ENCODE measurements around the gene MYL3. TPM values are rescaled to one million over a fixed set of nuclear protein-coding genes. Genes with fewer than 3 reads are reported as not detected.

Gene MYL3
- total and polyA plus RNA-seq, 2 of the 4 experiments (the other 2 are of a cell fraction) = 0.09 TPM; not detected in 1

- in situ Hi-C loops (cut with MboI; ENCODE audit: low sequenced_read_pairs) = loop anchor here (5.0 to 25.0 kb wide), 2 partner anchors 196 to 411 kb away; partner anchors contain the start of genes RTP3 and TMIE
- Histone ChIP-seq H3K14ac (replicated peaks; ENCODE audit: low read depth, low read length) (no peak overlapping the region), H3K27ac (ENCODE audit: insufficient read depth, low read length) (no peak overlapping the region), H3K4ac (ENCODE audit: low read depth, low read length) (no peak overlapping the region), H3K4me3 (ENCODE audit: insufficient read depth, low read depth, low read length) (no peak overlapping the region), H4K91ac (ENCODE audit: insufficient read depth, low read depth, low read length) (no peak overlapping the region), H3K9ac (ENCODE audit: low read depth, low read length) (no peak overlapping the region), H2BK5ac (ENCODE audit: low read depth, low read length, poor library complexity, severe bottlenecking) (no peak overlapping the region), H3K56ac (ENCODE audit: extremely low read depth, insufficient read depth, low read length) (no peak overlapping the region), H2BK15ac (ENCODE audit: low read depth, low read length) (no peak overlapping the region), H3K23ac (ENCODE audit: low read depth, low read length) (no peak overlapping the region), H3K9me1 (ENCODE audit: insufficient read depth, low read length) (no peaks in the 10 kb centered on the region), H3K36me3 (ENCODE audit: control insufficient read depth, insufficient read depth, low read length) (no peaks in the 10 kb centered on the region), H4K20me1 (ENCODE audit: insufficient read depth, low read length) (peaks cover 4% of the 10 kb centered on the region; the same call in 1 of the 2 replicates), H2AFZ (replicated peaks; ENCODE audit: low read length, poor library complexity) (no peak overlapping the region), H3K18ac (ENCODE audit: low read depth, low read length) (no peak overlapping the region), H2AK5ac (ENCODE audit: low read depth, low read length) (no peak overlapping the region), H3K27me3 (ENCODE audit: control insufficient read depth, insufficient read depth, low read length) (peaks cover 11% of the 10 kb centered on the region), H3K4me1 (ENCODE audit: control insufficient read depth, insufficient read depth, low read length) (no peaks in the 10 kb centered on the region), H2BK120ac (ENCODE audit: low read depth, low read length) (no peak overlapping the region), H3K9me3 (ENCODE audit: control insufficient read depth, insufficient read depth, low read length) (no peaks in the 10 kb centered on the region), H3K79me1 (ENCODE audit: low read depth in 1 of 2, low read length in 2 of 2) (no peaks in the 10 kb centered on the region), H2BK20ac (ENCODE audit: low read depth, low read length) (no peak overlapping the region), H4K5ac (ENCODE audit: low read depth, low read length) (no peak overlapping the region), H2AK9ac (replicated peaks; ENCODE audit: low read depth, low read length, poor library complexity) (peak overlapping the region; percentile 28), H3K4me2 (ENCODE audit: low read depth, low read length) (no peak overlapping the region), H4K8ac (ENCODE audit: low read depth in 2 of 2, low read length in 2 of 2) (no peak overlapping the region)
- DNase-seq (no peak), ATAC-seq (ENCODE audit: low read depth) (no peak)
- dilution Hi-C loops (cut with HindIII; ENCODE audit: low sequenced_read_pairs, unreplicated experiment) = no loop called here
- ChIA-PET POLR2A (ENCODE audit: unreplicated experiment) (no interaction called here), CTCF (no interaction called here)
- WGBS, 2 experiments (ENCODE audit: extremely low coverage in 2 of 2, insufficient read length in 1 of 2) = 59% methylated on average over 40 of the region's 71 CpGs; no CpG with 5 or more reads in 1 of the 2 experiments
- intact Hi-C loops (cut with micrococcal nuclease) = no loop called here
- no peak for TF ChIP-seq MAFK (IDR thresholded peaks at IDR 0.05; ENCODE audit: low read depth, low read length)
- no peak for TF ChIP-seq RAD21 (IDR thresholded peaks at IDR 0.05; ENCODE audit: low read length)
- TF ChIP-seq MAZ (IDR thresholded peaks at IDR 0.05; ENCODE audit: borderline replicate concordance, low read depth, low read length) = no peak
- TF ChIP-seq NFE2L2 (IDR thresholded peaks at IDR 0.05; ENCODE audit: low read depth, low read length) = no peak
- no peak for TF ChIP-seq SMC3 (IDR thresholded peaks at IDR 0.05; ENCODE audit: low read depth, low read length)
- no peak for TF ChIP-seq BHLHE40 (IDR thresholded peaks at IDR 0.05; ENCODE audit: low read depth, low read length)
- no peak for TF ChIP-seq CEBPB (IDR thresholded peaks at IDR 0.05; ENCODE audit: low read depth, low read length)
- no peak for TF ChIP-seq USF2 (IDR thresholded peaks at IDR 0.05; ENCODE audit: low read depth, low read length)
- no peak for TF ChIP-seq POLR2A (IDR thresholded peaks at IDR 0.05; ENCODE audit: low read depth, low read length)
- TF ChIP-seq CHD1 (IDR thresholded peaks at IDR 0.05; ENCODE audit: low read depth, low read length) = no peak
- TF ChIP-seq RFX5 (IDR thresholded peaks at IDR 0.05; ENCODE audit: low read depth, low read length) = no peak
- no TSS peak for BruUV-seq (replicated peaks)
These were observed 35.3 kb upstream of the MYL3 start for GRCh38 chr3:46898321-46899150.
